Lung microvascular endothelial cell (primary cell): ENCODE measurements around the gene WRNIP1. TPM values are rescaled to one million over a fixed set of nuclear protein-coding genes. Genes with fewer than 3 reads are reported as not detected.

ENCODE experiments used
- DNase-seq, 2 donors: peaks; one replicate each; pipeline versions ENCODE4 v3.0.0 to v3.0.0-alpha.2; 2010; ENCODE audit warnings: low read depth in 2 of 2
- total RNA-seq: library from RNA; depleted of rRNA; stranded (reverse); fragments of >200 nt; gene quantifications from 2 replicates; pipeline ENCODE4 v1.2.1, GENCODE V29; 2014

The WRNIP1 gene
- 31.2 and 42.7 TPM in 2 replicates for total RNA-seq

DNA sequence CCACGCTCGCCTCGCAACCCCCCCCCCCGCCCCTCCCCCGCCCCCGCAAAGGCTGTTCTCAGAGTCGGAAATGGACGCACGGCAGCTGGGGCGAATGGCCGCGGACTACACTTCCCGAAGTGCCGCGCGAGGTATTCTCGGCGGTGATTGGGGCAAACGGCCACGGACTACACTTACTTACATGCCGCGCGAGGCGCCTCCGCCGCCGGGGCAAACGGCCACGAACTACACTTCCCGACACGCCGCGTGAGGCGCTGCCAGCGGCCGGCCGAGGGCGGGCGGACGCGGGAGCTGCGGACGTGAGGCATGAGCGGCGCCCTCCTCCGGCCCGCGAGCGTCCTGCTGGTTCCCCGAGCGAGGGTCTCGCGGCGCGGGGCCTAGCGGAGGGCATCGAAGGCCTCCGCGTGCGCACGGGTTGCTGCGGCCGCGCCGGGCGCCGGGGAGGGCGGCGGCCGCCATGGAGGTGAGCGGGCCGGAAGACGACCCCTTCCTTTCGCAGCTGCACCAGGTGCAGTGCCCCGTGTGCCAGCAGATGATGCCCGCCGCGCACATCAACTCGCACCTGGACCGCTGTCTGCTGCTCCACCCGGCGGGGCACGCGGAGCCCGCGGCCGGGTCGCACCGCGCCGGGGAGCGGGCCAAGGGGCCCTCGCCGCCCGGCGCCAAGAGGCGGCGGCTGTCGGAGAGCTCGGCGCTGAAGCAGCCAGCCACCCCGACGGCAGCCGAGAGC lies at the start of gene WRNIP1:
TSS of gene WRNIP1 (plus strand) at position 228 of the 730 bp plus-strand sequence. CDS start at position 458, 230 bp downstream.
- peak; percentile 99 to 100 for DNase-seq

DNA sequence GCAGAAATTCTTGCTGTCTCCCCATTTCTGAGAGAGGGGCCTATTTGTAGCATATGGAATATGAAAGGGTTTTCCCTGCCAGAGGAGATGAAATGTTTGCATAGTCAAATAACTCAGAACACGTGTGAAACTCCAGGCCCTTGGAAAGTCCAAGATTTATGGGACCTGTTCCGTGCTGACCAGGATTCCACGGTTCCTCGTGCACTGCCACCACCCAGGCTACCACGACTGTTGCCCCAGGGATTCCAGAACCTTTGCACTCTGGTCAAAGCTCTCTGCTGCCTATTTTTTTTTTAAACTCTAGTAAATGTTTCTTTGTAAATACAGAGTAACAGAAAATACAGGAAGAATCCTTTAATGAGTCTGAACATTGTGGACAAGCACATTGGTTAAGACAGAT lies 49.5 kb upstream of the WRNIP1 start:
- no peak for DNase-seq

DNA sequence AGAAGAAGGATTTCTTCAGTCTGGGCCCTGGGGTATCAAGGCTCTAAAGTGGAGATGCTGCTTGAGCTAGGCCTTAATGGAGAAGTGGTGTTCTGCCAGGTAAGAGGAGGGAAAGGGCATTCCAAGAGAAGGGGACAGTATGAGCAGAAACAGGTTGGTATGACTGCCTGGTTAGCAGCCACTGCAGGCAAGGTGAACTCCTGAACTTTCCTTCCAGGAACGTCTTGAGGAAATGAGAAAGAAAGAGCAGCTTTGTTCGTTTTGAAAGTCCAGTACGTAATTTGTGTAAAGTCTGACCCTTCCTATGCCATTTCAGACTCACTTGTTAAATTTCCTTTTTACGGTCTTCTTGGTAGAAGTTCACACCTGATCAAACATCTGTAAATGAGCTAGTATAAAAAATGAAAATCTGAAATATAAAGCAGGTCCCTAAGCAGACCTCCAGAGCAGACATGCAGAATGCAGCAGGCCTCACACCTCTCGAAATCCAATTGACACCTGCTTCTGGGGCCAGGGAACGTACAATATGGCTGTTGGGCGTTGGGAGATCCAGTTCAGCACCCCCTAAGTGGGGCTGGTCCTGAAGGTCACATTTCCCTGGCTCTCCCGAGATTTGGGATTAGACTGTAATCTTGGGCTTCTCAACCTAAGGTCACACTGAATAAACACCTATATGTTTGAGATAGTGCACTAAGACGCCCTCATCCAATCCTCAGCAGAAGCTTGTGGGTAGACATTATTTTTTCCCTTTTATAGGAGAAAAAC lies 48.1 kb upstream of the WRNIP1 start:
- peak in 1 of 2 donors; percentile 43 for DNase-seq

DNA sequence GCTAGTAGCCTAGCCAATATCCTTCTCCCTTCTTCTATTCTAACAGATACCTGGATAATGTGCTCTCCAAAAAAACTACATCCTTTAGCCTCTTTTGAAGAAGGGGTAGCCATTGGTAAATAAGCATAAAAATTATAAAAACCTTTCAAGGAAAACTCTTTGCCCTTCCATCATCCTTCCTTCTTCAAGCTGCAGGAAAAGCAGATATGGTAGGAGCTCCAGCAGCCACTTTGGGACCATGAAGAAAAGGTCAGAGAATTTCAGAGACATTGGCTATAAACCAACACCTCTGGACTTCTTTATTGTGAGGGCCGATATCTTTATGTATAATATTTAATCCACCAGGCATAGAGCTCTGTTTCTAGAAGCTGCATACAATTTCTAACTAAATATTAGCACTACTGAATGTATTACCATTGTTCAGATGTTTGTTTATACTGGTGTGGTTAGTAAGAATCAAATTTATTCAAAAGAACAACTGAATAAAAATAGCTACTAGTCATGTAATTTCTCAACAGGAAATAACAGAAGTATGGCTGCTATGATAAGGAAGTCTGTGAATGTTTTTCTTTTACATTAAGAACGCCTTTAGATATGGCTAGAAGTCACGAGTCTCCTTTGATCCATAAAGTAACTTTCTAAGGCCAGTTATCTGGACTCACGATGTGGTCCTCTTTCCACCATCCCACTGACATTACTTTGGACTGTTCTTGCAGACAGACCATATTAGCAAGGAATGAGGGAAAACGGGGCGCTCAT lies 46.7 kb upstream of the WRNIP1 start:
- peak in 1 of 2 donors; percentile 72 for DNase-seq

DNA sequence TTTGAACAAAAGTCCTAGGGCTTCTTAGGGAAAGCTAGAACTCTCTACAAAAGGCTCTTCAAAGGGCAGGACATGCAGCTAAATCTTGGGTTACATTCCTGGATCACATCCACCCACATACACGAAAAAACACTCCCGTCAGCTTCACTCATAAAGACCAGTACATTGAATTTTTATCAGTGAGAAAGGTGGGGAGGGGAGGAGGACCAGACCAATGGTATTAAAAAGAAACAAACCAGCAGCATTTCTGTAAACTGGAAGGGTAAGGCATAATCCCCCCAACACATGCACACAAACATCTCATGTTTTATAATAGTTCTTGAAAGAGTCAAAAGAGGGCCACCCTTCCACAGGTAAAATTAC lies 46.1 kb upstream of the WRNIP1 start:
- DNase-seq, result no peak

DNA sequence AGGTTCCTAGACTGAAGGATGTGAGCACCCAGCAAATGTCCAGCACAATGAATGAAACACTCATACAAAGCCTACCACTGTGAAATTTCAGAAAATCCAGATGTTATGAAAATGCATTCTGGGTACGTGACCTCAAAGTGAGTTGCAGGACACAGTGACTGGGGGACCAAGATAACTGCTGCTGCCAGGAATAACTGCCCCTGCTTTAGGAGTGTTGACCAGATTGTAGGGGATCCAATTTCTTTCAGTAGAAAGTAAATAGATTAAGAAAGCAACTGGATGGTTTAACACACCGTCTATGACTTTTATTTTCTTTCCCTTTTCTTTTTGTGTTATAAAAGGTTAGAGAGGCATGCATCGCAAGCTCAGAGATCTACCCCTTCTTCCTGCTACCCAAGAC lies 44.0 kb upstream of the WRNIP1 start:
- DNase-seq, result no peak

DNA sequence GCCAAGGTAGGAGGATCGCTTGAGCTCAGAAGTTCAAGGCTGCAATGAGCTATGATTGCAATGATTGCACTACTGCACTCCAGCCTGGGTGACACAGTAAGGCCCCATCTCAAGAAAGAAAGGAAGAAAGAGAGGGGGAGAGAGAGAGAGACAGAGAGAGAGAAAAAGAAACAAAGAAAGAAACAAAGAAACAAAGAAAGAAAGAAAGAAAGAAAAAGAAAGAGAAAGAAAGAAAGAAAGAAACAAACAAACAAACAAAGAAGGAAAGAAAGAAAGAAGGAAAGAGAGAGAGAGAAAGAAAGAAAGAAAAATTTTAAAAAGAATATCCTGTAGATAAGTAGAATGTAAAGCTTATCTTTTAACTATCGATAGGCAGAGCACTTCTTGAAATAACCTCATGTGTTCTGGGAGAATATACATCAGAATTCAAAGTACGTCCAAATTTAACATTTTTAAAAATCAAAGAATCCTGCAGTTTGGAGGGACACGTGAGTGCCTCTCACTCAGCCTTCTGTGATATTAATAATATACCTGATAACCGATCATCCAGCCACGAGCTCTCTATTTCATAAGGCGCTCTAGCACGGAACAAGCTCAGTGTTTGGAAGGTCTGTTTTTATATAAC lies 39.7 kb upstream of the WRNIP1 start:
- no peak for DNase-seq

DNA sequence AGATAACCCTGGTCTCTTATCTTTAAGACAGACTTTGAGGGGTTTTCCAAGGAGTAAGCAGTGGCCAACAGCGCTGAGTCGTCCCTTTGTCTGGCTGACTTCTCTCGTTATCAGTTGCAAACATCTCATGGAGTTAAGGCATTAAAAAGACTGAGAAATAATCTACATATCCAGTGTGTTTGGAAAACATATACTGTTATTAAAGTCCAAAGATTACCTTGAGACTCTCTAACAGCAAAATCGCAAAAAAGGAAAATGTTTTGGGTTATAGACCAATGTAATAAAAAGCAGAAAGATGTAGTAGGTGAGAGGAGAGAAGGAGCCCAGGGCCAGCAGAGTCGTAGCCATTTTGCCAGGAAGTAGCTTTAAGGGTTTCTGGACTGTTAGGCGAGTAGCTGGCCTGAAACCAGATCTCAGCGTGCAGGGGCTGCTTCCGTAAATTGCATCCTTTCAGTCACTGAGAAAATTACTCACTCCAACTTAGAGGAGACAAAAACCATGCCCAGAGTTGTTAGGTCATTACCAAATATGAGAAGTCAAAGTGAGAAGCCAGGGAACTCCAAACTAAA lies 39.1 kb upstream of the WRNIP1 start:
- DNase-seq, result peak in 1 of 2 donors; percentile 75

DNA sequence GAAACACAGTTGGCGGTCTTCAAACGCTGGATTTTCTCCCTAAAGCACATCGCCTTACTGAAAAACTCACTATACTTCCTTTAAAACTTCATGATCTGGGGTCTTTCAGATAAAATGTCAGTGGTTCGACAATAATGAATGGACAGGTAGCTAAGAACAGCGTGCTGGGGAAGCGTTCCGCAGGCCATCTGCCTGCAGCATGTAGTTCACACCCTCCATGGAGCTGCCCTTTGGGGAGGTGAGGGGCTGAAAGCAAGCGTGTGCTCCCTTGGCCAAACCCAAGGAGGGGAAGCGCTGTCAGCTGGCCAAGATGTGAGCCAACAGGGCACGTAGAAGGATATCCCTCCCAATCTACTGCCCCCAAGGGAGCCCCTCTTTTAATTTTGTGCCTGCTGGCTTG lies 35.3 kb upstream of the WRNIP1 start:
- DNase-seq, result no peak

DNA sequence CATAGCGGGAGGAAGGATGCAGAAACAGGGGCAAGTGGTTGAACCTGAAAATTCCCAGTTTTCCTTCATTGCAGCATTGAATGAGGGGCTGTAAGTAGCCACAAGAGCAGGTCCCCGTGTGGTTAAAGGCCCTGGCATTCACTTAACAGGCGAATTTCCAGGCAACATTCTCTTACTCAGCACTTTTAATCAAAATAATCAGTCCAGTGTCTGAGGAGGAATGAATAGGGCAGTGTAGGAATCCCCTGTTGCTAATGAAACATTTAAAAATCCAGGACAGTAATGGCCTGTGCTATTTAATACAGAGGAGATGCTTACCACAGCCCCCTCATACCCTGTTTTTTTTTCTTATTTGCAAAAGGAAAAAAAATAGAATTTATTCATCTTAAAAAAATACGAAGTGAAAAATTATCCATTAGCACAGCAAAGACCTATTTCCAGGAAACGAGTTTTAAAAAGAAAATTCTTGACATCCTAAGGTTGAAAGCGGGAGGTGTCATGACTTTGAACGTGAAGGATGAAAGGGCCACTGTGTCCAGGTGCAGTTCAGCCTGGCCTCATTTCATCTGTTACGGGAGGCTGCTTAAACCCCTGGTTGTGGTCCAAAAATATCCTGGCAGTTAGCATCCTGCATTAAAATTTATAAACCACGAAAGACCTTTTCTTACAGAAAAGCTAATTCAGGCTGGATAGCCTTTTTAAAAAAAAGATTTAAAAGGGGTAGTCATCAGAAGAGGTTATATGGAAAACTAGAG lies 34.7 kb upstream of the WRNIP1 start:
- DNase-seq, result no peak

DNA sequence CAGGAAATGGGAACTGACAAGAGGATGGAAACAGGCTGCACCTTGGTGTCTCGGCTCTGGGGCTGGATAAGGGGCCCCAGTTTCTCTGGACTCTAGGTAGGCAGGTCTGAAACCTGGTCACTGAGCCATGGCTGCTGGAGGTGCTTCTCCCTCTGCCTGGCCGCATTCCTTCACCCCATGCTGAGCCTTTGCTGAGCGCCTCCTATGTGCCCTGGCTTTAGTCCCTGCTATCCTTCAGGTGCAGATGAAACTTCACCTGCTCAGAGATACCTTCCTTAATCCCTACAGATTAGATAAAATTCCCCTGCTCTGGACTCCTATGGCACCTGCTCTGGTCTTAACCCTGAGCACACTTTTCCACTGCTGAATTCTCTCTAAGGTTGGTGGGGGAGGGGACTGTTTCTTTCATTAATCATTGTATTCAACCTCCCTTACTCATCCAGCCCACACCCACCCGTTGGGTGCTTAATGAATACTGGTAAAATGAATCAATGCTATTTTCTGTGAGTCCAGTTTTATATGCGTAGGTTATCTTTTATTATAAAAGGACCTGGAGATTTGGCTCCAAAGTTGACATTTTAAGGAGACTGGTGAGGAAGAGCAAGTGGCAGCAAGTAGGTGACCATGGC lies 33.8 kb upstream of the WRNIP1 start:
- no peak for DNase-seq

DNA sequence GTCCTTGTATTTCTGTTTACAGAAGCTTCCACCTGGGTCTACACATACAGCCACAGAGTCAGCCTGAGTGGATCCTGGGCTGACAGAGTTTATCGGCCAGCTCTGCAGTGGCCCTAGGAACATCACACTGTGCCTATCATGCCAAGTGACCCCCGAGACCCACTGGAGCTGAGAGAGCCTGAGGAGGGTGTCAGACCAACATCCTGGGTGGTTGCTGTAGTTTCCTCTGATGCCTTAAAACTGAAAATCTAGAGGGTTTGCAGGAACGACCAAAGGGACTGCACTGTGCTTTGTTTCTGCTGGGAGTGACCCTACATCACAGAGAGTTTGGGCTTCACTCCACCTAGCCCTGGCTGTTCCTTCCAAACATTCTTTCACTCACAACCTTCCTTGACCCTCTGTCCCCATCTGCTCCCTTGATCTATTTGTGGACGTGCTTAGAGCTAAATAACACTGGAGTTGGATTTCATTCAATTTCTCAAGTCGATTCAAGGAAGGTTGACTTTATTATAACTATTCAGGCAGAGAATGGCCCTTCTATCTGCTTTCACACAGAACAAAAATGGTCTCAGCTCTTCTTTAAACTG lies 32.6 kb upstream of the WRNIP1 start:
- DNase-seq, result no peak

DNA sequence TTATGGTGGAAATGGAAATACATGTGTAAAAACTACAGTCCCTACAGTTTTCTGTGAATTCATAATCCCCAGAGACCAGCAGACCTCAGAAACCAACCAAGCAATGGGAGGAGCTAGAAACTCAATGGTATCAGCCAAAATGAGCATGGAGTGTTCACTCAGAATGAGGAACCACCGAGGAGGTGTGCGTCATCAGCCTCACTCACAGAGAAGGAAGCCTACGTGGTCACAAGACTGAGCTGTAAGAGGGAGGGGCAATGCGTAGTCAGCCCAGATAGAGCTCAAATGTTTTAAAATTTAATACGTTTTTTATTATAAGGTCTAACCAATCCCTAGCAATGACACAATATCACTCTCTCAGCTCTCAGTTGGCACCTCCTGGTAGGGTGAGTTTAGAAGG lies 31.9 kb upstream of the WRNIP1 start:
- DNase-seq, result peak in 1 of 2 donors; percentile 65

DNA sequence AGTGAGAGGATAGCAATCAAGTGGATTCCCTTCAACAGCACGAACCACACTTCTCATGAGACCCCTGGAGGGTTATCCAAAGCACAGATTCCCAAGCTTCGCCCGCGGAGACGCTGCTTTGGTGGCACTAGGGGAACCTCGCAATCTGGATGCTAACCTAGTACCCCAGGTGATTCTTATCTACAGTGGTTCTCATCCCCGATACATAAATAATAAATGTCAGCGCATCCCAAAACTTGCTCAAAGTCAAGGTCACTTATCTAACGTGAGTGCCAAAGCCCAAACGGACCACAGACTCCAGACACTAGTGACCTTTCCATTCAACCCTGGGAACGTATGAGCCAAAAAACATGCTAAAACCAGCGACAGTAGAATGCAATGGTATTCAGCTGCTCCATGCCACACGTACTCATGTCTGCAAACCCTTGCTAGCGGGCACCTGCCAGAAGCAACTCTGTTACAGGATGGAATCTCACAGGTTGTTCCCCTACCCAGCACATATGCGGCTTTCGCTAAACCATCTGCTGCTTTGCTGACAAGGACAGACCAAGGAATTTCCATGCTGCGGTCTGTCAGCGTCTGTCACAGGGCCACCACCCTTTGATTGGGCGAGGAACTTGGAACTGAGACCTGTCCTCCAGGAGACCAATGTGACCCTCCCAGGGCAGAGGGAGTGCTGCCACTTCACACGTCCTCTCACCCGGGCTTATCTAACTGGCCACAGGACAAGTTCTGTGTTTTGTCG lies 31.3 kb upstream of the WRNIP1 start:
- DNase-seq, result no peak

DNA sequence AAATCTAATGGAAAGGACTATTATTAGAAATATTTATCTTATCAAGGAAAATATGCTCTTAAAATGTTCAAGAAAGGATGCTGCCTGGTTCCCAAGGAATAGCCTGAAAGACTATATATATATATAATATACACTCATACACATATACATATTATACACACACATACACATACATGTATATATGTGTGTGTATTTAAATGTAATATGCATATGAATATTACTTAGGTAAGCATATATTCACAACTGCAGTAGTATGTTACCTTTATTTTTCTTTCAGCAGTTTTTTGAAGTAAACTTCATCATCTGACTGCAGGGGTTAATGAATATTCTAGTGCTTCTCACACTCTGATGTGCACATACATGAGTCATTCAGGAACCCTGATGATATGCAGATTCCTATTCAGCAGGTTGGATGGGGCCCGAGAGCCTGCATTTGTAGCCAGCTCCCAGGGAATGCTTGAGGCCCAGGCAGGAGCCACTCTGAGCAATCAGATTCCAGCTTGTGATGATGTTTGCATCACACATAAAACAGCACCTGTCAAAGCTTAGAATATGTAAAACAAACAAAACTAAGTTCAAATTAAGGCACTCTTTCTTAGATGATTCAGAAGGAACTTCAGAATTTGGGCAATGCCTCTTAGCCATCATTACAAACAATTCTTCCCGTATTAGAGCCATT lies 30.6 kb upstream of the WRNIP1 start:
- DNase-seq, result peak in 1 of 2 donors; percentile 39

DNA sequence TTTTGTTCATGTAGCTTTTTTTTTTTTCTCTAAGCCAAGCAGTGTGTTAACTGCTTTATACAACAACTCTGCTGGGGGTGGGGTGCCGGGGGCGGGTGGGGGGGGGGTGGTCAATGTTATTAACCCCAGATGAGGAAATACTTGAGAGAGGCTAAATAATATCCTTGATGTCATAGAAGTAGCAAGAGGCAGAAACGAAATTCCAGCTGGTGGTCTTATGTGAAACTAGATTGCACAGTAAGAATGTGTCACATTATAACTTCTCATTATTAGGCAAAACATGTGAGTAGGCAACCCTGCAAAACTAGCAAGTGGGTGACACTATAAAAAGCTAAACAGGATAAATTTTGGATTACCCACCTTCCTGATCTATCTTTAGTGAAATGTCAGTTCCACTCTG lies 27.3 kb upstream of the WRNIP1 start:
- no peak for DNase-seq

DNA sequence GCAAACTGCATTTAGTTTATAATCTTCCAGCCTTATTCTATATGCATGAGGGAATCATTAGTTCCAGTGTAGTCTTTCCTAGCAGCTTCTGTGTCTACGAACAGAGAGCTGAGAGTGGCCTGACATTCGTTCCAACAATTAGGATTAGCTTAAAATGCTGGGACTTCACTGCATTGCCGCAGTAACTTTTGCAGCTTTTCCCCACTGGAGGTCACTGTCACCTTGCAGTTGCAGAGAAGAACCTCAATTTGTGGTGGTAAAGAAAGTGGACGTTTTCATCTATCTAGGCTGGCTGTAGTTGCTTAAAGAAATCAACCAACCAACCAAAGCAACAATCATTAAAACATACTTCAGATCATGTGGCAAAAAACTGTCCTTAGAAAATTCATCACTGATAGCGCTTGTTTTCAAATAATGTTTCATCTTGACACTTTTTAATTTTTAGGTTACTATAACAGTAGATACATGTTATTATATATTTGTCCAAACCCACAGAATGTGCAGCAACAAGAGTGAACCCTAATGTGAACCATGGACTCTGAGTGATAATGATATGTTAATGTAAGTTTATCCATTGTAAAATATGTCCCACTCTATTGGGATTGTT lies 26.7 kb upstream of the WRNIP1 start:
- peak; percentile 70 to 80 for DNase-seq

DNA sequence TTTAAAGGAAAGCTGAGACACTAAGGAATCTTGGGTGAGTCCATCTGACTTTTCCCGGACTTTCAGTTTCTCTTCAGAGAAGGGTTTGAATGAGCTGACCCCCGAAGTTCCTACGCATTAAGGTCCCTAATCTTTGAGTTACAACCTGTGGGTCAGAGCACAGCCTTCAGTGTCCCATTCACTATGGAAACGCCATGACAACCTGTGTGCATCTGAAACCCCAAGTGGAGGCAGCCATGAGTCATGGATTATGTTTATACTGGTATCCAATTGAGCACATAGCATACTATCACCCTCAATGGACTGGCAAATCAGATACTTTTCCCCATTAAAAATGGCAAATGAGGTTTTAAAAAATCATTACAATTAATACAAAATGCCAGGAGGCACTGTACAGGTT lies 25.9 kb upstream of the WRNIP1 start:
- peak; percentile 20 to 23 for DNase-seq
